ENCODE measurements around the gene ADCY4.

GRCh38 chr14:24327303-24327702 is 7.6 kb downstream of the ADCY4 start:
- no peak for TF ChIP-seq CTCF (IDR thresholded peaks at IDR 0.05; ENCODE audit: low read depth, low read length)
- TF ChIP-seq POLR2A (IDR thresholded peaks at IDR 0.05; ENCODE audit: extremely low read depth, insufficient read length): no peak
- no peak for TF ChIP-seq MAX (IDR thresholded peaks at IDR 0.05; ENCODE audit: low read depth, low read length)
- no peak for TF ChIP-seq MYC (IDR thresholded peaks at IDR 0.05; ENCODE audit: low read depth, low read length)
